ENCODE measurements around the gene GOLGA6L22.
"Not testable (repeated sequence)": the region's sequence is repeated elsewhere in the genome, so short reads cannot be mapped to it uniquely, and the experiment has no call there.

Gene GOLGA6L22, protein sequence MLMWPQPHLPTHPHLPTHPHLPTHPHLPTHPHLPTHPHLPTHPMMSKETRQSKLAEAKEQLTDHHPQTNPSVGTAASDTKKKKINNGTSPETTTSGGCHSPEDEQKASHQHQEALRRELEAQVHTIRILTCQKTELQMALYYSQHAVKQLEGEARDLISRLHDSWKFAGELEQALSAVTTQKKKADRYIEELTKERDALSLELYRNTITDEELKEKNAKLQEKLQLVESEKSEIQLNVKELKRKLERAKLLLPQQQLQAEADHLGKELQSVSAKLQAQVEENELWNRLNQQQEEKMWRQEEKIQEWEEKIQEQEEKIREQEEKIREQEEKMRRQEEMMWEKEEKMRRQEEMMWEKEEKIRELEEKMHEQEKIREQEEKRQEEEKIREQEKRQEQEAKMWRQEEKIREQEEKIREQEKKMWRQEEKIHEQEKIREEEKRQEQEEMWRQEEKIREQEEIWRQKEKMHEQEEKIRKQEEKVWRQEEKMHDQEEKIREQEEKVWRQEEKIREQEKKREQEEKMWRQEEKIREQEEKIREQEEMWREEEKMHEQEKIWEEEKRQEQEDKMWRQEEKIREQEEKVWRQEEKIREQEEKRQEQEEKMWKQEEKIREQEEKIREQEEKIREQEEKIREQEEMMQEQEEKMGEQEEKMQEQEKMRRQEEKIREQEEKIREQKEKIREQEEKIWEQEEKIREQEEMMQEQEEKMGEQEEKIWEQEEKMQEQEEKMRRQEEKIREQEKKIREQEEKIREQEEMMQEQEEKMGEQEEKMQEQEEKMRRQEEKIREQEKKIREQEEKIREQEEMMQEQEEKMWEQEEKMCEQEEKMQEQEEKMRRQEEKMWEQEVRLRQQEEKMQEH

DNA sequence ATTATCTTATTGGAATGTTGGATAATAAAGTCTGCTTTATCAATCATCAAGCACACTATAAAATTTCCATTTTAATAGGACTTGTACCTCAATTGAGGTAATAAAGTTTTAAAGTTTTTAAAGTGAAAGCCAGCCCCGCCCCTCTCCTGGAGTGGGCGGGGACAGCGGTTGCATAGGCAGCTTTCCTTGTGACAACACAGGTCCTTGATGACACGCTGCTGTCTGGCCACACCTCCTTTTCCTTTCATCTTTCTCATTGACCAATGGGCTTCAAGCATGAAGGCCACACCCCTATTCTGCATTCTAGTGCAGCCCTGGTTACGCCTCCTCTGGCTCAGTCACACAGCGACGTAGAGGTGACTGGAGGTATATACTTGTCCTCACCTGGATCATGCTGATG is at the start of gene GOLGA6L22:
Gene GOLGA6L22, plus strand, starts transcription at position 301 of the 400 bp plus-strand sequence. Its CDS starts 91 bp downstream, at position 392.
- DNase-seq (ENCODE audit: low read depth in 2 of 2): not testable (repeated sequence)

DNA sequence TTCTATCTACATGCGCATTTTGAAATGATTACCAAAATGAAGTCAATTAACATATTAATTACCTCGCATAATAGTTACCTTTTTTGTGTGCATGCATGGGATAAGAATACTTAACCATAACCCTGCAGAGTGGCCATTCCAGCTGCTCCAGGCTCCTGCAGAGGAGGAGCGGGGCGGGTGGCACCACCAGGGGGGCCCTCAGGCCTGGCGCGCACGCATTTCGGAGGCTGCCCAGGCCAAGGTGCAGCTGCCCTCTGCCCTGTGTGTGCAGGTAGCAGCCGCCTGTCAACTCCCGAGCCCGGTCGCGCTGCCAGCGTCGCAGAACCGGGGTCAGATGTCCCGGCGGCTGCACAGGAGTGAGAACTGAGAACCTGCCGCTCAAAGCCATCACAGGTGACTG is 41.4 kb upstream of the GOLGA6L22 start:
- not testable (repeated sequence) for DNase-seq (ENCODE audit: low read depth in 2 of 2)

DNA sequence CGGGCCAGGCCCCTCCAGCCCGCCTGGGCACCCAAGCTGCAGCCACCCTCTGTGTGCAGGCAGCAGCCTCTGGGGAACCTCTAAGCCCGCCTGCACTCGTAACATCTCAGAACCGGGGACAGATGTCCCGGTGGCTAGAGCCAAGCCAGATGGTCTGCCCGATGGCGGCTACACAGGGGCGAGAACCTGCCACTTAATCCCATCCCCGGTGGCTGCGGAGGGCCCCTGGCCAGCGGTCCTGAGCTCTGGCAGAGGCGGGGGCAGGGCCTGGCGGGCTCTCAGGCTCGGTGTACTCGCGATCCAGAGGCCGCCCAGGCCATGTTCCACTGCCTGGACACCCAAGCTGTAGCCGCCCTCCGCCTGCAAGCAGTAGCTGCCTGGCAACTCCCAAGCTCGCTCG is 40.9 kb upstream of the GOLGA6L22 start:
- not testable (repeated sequence) for DNase-seq (ENCODE audit: low read depth in 2 of 2)

DNA sequence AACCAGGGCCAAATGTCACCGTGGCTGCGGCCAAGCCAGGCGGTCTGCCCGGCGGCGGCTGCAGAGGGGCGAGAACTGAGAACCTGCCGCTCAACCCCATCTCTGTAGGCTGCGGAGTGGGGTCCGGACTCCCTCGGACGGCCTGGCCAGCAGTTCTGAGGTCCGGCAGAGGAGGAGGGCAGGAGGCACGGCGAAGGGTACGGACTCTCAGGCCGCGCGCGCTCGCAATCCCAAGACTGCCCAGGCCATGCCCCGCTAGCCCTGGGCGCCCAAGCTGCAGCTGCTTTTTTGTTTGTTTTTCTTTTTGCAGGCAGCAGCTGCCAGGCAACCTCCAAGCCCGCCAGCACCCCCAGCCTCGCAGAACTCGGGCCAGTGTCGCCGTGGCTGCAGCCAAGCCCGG is 40.5 kb upstream of the GOLGA6L22 start:
- not testable (repeated sequence) for DNase-seq (ENCODE audit: low read depth in 2 of 2)

DNA sequence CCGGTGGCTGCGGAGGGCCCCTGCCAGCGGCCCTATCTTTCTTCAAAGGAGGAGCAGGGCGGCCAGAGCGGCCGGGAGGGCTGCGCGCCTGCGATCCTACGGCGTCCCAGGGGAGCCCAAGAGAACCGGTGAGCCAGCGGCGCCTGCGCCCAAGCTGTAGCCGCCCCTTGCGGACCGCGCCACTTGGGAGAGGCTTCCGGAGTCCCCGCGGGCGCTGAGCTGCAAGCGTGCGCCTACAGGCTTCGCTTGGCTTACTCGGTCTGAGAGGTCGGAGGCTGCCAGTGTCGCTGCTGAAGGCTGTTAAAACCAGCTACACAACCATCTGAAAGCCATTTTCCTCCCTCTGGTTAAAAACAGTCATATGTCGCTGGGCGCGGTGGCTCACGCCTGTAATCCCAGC is 40.0 kb upstream of the GOLGA6L22 start:
- not testable (repeated sequence) for DNase-seq (ENCODE audit: low read depth in 2 of 2)

DNA sequence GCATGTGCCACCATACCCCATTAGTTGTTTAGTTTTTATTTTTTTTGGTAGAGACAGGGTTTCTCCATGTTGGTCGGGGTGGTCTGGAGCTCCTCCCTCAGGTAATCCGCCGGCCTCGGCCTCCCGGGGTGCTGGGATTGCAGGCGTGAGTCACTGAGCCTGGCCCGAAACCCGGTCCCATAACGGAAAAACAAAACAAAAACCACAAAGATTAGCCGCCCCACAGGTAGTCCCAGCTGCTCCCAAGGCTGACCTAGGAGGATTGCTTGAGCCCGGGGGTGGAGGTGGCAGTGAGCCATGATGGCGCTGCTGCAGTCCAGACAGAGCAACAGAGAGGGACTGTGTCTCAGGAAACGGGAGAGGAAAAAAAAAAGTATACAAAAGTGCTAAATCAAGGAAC is 38.4 kb upstream of the GOLGA6L22 start:
- not testable (repeated sequence) for DNase-seq (ENCODE audit: low read depth in 2 of 2)

DNA sequence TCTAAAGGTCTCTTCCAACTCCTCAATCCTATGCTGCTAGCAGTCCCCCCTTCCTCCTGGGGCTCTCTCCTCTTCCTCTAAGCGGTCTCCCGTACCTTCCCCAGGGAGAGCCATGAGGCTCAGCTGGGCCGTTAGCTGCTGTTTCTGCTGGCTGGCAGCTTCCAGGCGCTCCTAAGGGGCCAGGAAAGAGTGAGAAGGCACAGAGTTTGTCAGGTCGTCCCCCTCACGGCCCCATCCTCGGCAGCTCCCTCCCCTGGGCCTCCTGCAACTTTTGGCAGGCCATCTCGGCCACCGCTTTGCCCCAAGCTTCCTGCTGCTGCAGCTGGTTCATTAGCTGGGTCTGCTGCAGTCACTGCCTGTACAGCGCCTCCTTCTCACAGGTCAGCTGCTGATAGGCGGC is 29.3 kb upstream of the GOLGA6L22 start:
- not testable (repeated sequence) for DNase-seq (ENCODE audit: low read depth in 2 of 2)

DNA sequence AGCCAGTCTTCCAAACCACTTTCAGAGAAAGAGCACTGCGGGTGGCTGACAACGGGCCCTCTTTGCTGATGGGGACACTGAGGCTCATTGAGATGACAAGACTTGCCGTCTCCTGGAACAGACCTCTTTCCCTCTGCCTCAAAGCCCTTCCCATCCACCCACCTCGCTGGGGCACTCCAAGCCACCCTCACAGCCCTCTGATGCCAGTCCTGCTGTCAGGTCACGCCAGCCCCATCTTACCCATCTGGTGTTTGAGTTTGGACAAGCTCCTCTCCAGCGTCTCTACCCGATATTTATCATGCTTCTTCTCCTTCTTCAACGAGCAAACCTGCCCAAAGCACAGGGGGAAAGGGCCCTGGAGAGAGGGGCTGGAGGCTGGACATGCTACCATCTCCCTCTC is 27.0 kb upstream of the GOLGA6L22 start:
- DNase-seq (ENCODE audit: low read depth in 2 of 2): not testable (repeated sequence)

DNA sequence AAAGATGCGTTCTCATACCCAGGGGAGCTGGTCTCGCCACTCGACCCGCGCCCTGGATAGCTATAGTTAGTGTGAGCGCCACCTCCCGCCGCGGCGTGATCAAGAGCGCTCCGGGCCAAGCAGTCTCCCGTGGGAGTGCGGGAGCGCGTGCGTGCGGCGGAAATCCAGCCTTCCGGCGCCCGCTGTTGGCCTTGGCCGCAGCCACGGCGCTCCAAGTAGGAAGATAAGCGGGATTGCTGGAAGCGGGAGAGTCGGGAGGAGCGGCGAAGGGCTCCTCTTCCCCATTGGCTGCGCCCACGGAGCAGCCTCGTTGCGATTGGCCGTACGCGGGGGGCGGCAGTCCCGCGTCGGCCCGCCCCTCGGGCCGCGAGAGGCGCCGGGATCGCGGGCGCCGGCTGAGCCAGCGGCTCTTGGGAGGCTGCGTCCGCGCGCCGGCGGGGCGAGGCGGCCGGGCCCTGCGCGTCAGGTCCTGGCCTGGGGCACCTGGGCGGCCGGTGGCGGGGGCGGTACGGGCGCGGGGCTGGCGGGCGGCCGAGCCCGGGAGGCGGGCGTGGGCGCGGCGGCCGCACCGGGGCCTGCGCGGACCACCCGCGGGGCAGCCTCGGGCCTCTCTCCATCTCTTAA is 35.9 kb downstream of the GOLGA6L22 start:
- DNase-seq (ENCODE audit: low read depth in 2 of 2): not testable (repeated sequence)

DNA sequence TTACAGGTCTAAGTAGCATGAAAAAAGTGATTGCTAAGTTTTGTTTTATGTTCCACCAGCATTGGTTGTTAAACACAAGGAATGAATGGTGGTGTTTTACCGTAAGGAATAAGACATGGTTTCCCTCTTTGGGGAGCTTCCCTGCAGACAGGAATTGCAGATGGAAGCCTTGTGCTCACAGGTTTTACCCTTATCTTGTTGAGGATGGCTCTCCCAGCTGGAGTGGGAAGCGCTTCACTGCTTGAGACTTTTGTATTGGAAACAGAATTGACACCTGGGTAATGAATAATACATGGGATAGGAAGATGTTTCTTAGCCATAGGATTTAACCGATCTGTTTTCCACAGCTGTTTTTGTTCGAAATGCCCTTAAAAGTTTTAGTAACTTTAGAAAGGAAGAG is 38.5 kb downstream of the GOLGA6L22 start:
- not testable (repeated sequence) for DNase-seq (ENCODE audit: low read depth in 2 of 2)

DNA sequence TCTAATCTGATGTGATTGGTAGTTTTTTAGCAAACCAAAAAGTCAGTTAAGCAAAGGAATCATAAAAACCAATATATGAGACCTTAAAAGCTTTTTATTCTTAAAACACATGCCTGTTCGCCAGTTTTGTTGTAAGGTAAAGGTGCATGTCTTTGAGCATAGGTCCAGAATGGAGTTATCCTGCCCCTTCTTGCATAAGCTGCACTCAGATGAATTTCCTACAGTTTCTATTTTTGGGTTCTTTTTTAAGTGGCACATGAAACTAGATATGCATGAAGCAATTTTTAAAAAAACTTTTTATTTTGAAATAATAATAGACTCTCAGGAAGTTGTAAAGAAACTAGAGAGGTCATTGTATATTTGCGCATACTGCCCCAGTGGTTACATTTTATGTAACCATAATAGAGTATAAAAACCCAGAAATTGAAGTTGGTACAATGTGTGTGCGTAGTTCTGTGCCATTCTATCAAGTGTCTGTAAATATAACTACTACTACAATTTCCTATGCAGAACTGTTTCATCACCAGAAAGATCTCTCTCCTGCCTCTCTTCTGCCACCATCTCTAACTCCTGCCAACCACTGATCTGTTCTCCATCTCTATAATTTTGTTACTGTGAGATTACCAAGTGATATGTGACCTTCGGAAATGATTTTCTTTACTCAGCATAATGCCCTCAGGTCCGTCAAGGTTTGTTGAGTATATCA is 39.7 kb downstream of the GOLGA6L22 start:
- DNase-seq (ENCODE audit: low read depth in 2 of 2): not testable (repeated sequence)

DNA sequence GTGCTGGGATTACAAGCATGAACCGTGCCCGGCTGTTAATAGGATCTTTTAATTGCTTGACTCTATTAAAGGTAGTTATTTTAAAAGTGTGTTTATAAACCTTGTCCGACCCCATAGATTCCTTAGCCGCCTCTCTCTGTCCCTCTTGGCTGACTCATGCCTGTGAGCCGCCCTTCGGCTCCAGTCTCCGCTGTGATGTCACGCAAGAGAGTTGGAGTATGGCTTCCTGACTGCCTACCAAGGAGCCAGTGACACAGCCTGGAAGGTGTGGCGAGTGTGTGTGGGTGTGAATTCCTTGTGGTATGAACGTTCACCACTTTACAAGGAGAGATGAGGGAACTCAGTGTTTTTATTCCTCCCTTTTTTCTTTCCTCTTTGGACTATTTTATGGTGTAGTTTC is 43.6 kb downstream of the GOLGA6L22 start:
- not testable (repeated sequence) for DNase-seq (ENCODE audit: low read depth in 2 of 2)

DNA sequence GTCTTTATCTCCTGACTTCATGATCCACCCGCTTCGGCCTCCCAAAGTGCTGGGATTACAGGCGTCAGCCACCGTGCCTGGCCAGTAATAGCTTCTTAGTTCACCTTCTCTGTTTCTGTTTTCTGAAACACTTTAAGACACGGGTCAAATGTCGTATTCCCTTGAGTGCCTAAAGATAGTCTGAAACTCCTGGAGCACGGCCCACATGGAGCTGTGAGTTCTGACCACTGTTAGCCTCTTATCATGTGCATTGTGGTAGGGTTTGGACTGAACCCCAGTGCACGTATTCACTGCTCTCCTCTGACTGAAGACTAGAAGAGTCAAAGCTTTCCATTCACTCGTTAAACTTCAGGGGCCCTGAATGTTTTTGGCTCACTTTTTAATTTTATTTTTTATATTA is 48.3 kb downstream of the GOLGA6L22 start:
- not testable (repeated sequence) for DNase-seq (ENCODE audit: low read depth in 2 of 2)

DNA sequence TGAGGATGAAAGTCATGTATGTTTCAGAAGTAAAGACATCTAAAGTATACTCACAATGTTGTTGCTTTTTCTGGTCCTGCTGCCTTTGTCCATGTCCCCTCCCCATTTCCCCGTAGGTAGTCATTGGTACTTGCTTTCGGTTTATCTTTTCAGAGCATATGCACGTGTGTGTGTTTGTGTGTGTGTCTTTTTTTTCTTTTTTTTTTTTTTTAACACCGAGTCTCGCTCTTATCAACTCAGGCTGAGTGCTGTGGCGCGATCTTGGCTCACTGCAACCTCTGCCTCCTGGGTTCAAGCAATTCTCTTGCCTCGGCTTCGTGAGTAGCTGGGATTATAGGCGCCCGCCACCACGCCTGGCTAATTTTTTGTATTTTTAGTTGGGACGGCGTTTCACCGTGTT is 57.4 kb downstream of the GOLGA6L22 start:
- DNase-seq (ENCODE audit: low read depth in 2 of 2): not testable (repeated sequence)

Measured in stimulated activated CD4-positive, alpha-beta T cell treated with anti-CD3 and anti-CD28 coated beads, Interleukin-1b, Interleukin-23, amount 100 ng/mL, for 1 hour (primary cell).